Thyroid gland (tissue), 4 donors: ENCODE results near the gene ACTR5. TPM values are rescaled to one million over a fixed set of nuclear protein-coding genes. Genes with fewer than 3 reads are reported as not detected.

Source experiments
- DNase-seq, 2 donors: peaks; one replicate each; pipeline ENCODE4 v3.0.0-alpha.2; 2019
- H3K27ac ChIP-seq, 3 donors: fragments of 200-600 bp; sonication (generic); 1 replicate in 2 of 3; 2 replicates in 1 of 3; pipeline ENCODE4 v1.5.1; 2016 to 2019; ENCODE audit warnings: mild to moderate bottlenecking in 1 of 3, moderate library complexity in 1 of 3
- H3K27me3 ChIP-seq: fragments of 200-600 bp; sonication (generic); one replicate; pipeline ENCODE4 v1.5.1; 2019
- H3K36me3 ChIP-seq, 2 donors: fragments of 200-600 bp; sonication (generic); one replicate each; pipeline ENCODE4 v1.5.1; 2016 to 2019
- H3K4me1 ChIP-seq, 2 donors: fragments of 200-600 bp; sonication (generic); one replicate each; pipeline ENCODE4 v1.5.1; 2017 to 2019
- H3K4me3 ChIP-seq, 3 donors: fragments of 200-600 bp; sonication (generic); replicated peaks in 1 of 3; 1 replicate in 2 of 3; 2 replicates in 1 of 3; pipeline ENCODE4 v1.5.1; 2016; ENCODE audit warnings: mild to moderate bottlenecking in 1 of 3
- H3K9me3 ChIP-seq: fragments of 200-600 bp; sonication (generic); one replicate; pipeline ENCODE4 v1.5.1; 2017
- POLR2A ChIP-seq, 2 donors: fragments of 450-650 bp; IDR thresholded peaks; one replicate each; pipeline ENCODE4 v1.6.1; 2017; ENCODE audit warnings: antibody characterized with exemption in 2 of 2, mild to moderate bottlenecking in 2 of 2, moderate library complexity in 1 of 2
- WGBS, 2 donors: methylation state at CpG; one replicate each; pipeline ENCODE4 v1.1.5; 2017; 5-methylcytosine and 5-hydroxymethylcytosine counted together
- intact Hi-C: fragments of 100-400 bp; cut with DNase I; formaldehyde crosslinking; loops from one replicate; pipeline ENCODE4 v1.15.1; 2023
- total RNA-seq, 4 donors: library from RNA; depleted of rRNA; stranded (reverse); fragments of >200 nt; gene quantifications; one replicate each; pipeline ENCODE4 v1.2.3, GENCODE V29; 2016
- TF ChIP-seq, protein P1 (sequence below), 6 experiments: fragments of 200-600 bp in 3 of 6; fragments of 450-650 bp in 3 of 6; sonication (generic) in 3 of 6; IDR thresholded peaks; one replicate each; pipeline ENCODE4 v1.5.1; 2016 to 2019; ENCODE audit warnings: antibody characterized with exemption in 6 of 6, mild to moderate bottlenecking in 2 of 6, inconsistent platforms in 1 of 6, moderate library complexity in 1 of 6

Gene ACTR5
- total RNA-seq, 4 donors from 2014 or later = 6.9 to 14.4 (median 10.4) TPM

DNA sequence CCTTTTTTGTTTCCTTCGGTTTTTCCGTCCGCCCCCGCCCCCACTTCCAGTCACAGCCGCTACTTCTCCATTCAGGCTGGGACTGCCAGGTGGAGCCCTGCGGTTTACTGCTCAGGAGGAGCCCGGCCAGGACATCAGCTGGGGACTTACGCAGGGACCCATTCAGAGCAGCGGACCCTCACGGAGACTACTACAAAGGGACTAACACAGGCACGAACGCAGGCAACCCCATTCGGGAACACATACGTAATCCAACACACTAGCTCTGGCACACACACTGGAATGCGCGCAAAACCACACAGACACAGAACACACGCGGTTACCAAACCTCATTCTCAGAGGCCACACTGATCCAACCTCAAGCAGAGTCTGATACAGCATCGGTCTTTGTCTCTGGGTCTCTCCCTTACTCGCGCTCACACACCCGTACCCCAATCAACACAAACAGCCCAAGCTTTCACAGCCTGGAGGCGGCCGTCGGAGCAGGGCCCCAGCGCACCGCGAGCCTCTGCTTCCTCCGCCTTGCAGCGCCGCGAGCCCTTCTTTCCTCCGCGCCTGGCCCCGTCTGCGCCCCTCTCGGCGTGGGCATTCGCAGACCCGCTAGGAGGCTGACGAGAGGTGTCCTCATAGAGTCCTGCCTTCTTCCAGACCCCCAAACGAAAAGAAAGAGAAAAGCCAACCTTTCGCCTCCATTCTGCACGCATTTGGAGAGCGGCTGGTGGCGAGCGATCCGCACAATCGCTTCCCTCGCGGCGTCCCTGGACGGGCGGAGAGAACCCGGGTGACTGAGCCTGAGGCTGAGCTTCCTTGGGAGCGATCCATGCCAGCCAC lies 25.0 kb upstream of the ACTR5 start:
- Histone ChIP-seq H3K4me3 (no peak overlapping the region), H3K27me3 (peaks cover 29% of the 10 kb centered on the region), H3K27ac (no peak overlapping the region), H3K36me3 (no peaks in the 10 kb centered on the region), H3K9me3 (no peaks in the 10 kb centered on the region), H3K4me1 (peaks cover 0 to 30% of the 10 kb centered on the region in 2 donors)
- intact Hi-C loops = no loop called here
- TF ChIP-seq POLR2A (IDR thresholded peaks at IDR 0.05) = no peak
- TF ChIP-seq, protein P1, sequence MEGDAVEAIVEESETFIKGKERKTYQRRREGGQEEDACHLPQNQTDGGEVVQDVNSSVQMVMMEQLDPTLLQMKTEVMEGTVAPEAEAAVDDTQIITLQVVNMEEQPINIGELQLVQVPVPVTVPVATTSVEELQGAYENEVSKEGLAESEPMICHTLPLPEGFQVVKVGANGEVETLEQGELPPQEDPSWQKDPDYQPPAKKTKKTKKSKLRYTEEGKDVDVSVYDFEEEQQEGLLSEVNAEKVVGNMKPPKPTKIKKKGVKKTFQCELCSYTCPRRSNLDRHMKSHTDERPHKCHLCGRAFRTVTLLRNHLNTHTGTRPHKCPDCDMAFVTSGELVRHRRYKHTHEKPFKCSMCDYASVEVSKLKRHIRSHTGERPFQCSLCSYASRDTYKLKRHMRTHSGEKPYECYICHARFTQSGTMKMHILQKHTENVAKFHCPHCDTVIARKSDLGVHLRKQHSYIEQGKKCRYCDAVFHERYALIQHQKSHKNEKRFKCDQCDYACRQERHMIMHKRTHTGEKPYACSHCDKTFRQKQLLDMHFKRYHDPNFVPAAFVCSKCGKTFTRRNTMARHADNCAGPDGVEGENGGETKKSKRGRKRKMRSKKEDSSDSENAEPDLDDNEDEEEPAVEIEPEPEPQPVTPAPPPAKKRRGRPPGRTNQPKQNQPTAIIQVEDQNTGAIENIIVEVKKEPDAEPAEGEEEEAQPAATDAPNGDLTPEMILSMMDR (IDR thresholded peaks at IDR 0.05) = no peak
- DNase-seq = no peak
- WGBS, 2 donors = 1 to 2% methylated on average over 27 to 29 of the region's 56 CpGs

DNA sequence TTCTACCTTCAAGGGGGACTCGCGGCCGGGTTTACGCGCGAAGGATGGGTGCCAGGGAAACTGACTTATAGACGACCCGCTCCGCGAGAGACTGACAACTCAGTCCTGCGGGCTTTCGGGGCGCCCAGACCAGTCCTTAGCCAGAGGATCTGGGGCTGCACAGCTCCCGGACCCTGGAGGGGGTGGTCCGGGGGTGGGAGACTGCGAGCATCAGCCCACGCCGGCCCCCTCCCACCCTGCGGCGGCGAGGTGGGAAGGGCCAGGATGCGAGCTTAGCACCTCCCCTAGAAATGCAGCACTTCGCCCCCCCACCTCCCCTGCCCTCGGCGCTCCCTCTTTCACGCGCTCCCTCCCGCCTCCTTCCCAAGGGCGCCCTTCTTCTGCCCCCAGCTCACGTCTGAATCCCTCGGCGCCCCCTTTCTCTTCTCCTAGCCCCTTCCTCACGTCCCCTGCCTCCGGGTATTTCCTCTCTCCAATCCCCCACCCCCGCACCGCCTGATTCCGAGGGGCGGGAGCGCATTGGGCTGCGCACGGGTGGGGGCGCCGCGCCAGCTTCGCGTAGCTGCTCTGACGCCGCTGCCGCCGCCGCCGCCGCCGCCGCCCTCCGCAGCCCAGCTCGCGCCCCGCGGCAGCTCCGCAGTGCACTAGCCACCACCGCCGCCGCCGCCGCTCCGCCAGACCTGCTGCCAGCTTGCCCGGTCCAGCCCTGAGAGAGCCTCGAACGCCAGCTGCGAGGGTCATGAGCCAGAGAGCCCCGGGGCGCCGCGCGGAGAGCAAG lies 24.2 kb upstream of the ACTR5 start, which contains the start of gene SLC32A1:
Gene SLC32A1, plus strand, starts transcription at position 639 of the 778 bp plus-strand sequence. CDS start 239 bp downstream, outside the sequence.
- intact Hi-C loops = no loop called here

DNA sequence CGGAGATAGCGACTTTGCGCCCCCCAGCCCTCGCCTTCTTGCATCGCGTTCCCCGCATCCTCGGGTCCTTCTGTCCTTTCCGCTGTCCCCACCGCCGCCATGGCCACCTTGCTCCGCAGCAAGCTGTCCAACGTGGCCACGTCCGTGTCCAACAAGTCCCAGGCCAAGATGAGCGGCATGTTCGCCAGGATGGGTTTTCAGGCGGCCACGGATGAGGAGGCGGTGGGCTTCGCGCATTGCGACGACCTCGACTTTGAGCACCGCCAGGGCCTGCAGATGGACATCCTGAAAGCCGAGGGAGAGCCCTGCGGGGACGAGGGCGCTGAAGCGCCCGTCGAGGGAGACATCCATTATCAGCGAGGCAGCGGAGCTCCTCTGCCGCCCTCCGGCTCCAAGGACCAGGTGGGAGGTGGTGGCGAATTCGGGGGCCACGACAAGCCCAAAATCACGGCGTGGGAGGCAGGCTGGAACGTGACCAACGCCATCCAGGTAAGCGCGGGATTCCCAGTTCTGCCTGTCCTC lies 23.6 kb upstream of the ACTR5 start:
- WGBS, 2 donors = 3% methylated on average over 21 to 30 of the region's 46 CpGs
- Histone ChIP-seq H3K4me3 (no peak overlapping the region), H3K36me3 (no peaks in the 10 kb centered on the region), H3K4me1 (peaks cover 0 to 41% of the 10 kb centered on the region in 2 donors), H3K27ac (no peak overlapping the region), H3K9me3 (no peaks in the 10 kb centered on the region), H3K27me3 (peaks cover 40% of the 10 kb centered on the region)
- TF ChIP-seq, protein P1 (IDR thresholded peaks at IDR 0.05) = no peak
- intact Hi-C loops = no loop called here
- DNase-seq = no peak

More for the DNA sequence above, 24.2 kb upstream of the ACTR5 start, which contains the start of gene SLC32A1:
- no peak for DNase-seq
- no peaks in the 10 kb centered on the region for H3K9me3 ChIP-seq
- no peak for TF ChIP-seq POLR2A (IDR thresholded peaks at IDR 0.05)
- TF ChIP-seq, protein P1 (IDR thresholded peaks at IDR 0.05) = no peak
- H3K4me1 ChIP-seq = peaks cover 0 to 36% of the 10 kb centered on the region in 2 donors
- 3% methylated on average over 30 to 35 of the region's 76 CpGs for WGBS, 2 donors
- peaks cover 36% of the 10 kb centered on the region for H3K27me3 ChIP-seq
- H3K27ac ChIP-seq = no peak within 1 kb of the TSS
- H3K36me3 ChIP-seq = no peaks in the 10 kb centered on the region
- H3K4me3 ChIP-seq = no peak within 1 kb of the TSS

DNA sequence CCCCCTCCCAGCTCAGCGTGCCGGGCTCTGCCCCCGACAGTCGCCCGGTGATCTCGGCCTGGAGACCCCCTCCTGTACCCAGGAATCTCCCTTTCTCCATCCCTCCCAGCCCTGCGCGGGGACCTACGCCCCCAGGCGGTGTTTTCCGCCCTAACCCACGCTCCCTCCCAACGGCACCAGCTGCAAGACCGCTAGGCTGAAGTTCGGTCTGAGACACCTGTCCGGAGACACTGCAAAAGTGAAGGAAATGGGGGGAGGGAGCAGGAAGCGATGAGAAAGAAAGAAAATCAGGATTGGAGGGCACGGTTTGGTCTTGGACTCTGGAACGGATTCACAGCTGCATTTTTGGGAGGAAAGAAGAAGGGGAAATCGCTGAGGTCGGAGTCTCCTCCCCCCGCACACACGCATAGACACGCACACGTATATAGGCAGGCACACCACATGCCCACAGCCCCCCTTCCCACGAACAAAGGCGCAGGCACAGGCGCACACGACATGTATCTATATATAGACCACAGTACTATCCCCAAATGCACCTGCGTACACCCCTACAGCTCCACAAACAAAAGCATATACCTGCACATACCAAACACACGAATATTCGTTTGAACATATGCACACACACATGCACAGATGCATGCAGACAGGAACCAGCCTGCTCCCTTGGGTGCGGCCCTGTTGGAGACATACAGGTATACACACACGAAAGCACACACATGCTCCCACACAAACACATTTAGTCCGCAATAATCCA lies 22.9 kb upstream of the ACTR5 start:
- H3K9me3 ChIP-seq = no peaks in the 10 kb centered on the region
- H3K36me3 ChIP-seq = no peaks in the 10 kb centered on the region
- WGBS, 2 donors = 4 to 6% methylated on average over 30 to 35 of the region's 35 CpGs
- H3K27me3 ChIP-seq = peaks cover 47% of the 10 kb centered on the region
- DNase-seq = no peak
- H3K27ac ChIP-seq = no peak overlapping the region
- TF ChIP-seq, protein P1 (IDR thresholded peaks at IDR 0.05) = no peak
- no peak for TF ChIP-seq POLR2A (IDR thresholded peaks at IDR 0.05)
- H3K4me1 ChIP-seq = peaks cover 0 to 44% of the 10 kb centered on the region in 2 donors
- intact Hi-C loops = no loop called here
- H3K4me3 ChIP-seq = no peak overlapping the region
